RWPE1 (cell line): Measurements from ENCODE around the gene EMP1.

ENCODE experiments used
- CTCF ChIA-PET: fragments of 350-600 bp; sonication (Branson Sonifier 250); formaldehyde crosslinking; extraction: SDS; loops from one replicate; lab custom pipeline; 2021; lab: Yijun Ruan, JAX
- POLR2A ChIA-PET: fragments of 400-600 bp; formaldehyde crosslinking; extraction: SDS; loops from one replicate; lab custom pipeline; 2020; ENCODE audit warnings: antibody characterized with exemption; ENCODE audit not compliant: low non-redundant PET; lab: Yijun Ruan, JAX
- DNase-seq: peaks from one replicate; pipeline ENCODE4 v3.0.0; 2012; ENCODE audit warnings: low spot score
- H3K27ac ChIP-seq: fragments of 450-650 bp; 2 replicates; pipeline ENCODE4 v1.5.1; 2017
- TF ChIP-seq, protein P1 (sequence below): fragments of 450-650 bp; conservative IDR thresholded peaks from 2 replicates; pipeline ENCODE4 v1.5.1; 2017; ENCODE audit warnings: low read depth, mild to moderate bottlenecking

The EMP1 gene

DNA sequence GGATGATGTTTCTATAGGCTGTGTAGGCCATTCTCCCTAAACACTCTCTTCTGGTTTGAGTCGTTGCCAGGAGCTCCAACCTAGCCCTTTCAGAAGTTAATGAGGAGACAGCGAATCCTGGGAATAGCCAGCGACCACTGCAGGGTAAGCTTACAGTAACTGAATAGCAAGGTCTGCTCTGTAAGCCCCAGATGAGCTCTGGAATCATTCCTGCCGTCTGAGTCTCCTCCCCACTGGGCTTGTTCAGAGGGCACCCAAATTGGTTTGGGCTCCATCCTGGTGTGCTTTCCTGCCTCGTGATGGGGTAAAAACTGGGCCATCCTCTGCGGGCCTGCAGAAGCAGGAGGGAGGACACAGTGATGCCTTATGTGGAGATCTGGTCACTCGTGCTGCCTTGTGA is 43.3 kb upstream of the EMP1 start:
- POLR2A ChIA-PET = no interaction called here

DNA sequence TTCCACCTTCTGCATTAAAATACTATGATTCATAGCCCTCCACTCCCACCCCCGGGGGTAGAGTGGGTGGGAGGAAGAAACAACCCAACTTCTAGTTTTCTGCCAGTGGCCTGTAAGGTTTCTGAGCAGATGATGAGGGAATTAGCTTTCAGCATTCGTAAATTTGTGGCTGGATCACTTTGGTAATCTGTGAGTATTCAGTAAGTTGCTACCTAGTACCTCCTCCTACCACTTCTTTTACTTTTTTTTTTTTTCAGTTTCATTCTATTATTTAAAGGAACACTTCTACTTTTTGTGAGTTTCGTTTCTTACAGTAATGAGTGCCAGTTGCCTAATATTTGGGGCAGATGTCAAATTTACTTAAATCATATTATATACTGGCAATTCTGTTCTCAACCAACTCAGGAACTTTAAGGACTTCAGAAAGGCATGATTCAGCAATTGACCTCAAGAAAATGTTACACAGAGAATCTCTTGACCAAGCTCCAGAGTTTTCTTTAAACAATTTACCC is 42.4 kb upstream of the EMP1 start:
- ChIA-PET POLR2A (no interaction called here), CTCF (interaction anchor here (0.6 to 0.7 kb wide), 2 partner anchors 11 to 27 kb away, joined by 3 read pairs; no protein-coding TSS in a partner anchor)

More for the DNA sequence above, 43.3 kb upstream of the EMP1 start:
- H3K27ac ChIP-seq = no peak overlapping the region
- no peak for DNase-seq
- CTCF ChIA-PET = no interaction called here
- TF ChIP-seq, protein P1, sequence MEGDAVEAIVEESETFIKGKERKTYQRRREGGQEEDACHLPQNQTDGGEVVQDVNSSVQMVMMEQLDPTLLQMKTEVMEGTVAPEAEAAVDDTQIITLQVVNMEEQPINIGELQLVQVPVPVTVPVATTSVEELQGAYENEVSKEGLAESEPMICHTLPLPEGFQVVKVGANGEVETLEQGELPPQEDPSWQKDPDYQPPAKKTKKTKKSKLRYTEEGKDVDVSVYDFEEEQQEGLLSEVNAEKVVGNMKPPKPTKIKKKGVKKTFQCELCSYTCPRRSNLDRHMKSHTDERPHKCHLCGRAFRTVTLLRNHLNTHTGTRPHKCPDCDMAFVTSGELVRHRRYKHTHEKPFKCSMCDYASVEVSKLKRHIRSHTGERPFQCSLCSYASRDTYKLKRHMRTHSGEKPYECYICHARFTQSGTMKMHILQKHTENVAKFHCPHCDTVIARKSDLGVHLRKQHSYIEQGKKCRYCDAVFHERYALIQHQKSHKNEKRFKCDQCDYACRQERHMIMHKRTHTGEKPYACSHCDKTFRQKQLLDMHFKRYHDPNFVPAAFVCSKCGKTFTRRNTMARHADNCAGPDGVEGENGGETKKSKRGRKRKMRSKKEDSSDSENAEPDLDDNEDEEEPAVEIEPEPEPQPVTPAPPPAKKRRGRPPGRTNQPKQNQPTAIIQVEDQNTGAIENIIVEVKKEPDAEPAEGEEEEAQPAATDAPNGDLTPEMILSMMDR = no peak

DNA sequence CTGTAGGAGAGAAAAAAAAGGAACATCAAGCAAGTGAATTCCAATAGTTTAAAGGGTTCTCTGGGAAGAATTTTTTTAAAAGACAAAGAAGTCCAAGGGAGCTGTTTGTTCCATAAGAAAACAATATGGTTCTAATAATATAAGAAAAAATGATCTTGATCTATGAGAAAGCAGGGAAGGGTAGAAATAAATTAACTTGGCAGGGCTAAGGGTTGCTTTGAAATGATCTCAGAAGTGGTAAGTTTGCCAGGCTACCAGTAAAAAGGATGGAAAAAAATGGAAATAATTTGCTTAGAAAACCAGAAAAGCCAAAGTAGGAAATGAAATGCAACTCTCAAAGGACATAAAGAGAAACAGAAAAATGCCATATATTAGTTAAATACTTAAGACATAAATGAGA is 41.7 kb upstream of the EMP1 start:
- POLR2A ChIA-PET = interaction anchor here (0.6 kb wide), 1 partner anchor 47 kb away, joined by 3 read pairs; no protein-coding TSS in a partner anchor
- CTCF ChIA-PET = no interaction called here
- TF ChIP-seq, protein P1 = no peak
- no peak for DNase-seq
- H3K27ac ChIP-seq = no peak overlapping the region

More for the DNA sequence above, 42.4 kb upstream of the EMP1 start:
- no peak overlapping the region for H3K27ac ChIP-seq
- no peak for DNase-seq
- TF ChIP-seq, protein P1 = no peak

DNA sequence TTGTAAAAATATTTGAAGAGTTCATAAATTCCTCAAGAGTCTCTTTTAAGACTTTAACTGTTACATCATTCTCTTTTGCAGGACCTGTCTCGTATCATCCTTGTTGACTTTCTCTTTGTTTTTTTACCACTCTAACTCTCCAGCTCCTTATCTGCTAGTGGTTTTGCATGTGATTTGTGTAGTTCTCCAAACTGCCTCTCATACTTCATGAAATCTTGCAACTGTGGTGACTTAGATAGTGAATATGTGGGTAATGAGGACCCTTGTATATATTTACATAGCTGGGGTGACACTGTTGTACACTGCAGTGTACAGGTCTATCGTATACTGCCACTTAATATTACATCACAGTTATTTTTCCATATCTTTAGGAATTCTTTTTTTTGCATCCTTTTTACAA is 40.2 kb upstream of the EMP1 start:
- ChIA-PET POLR2A (no interaction called here), CTCF (interaction anchor here (0.6 kb wide), 1 partner anchor 252 kb away, joined by 3 read pairs; no protein-coding TSS in a partner anchor)
- TF ChIP-seq, protein P1 = no peak
- H3K27ac ChIP-seq = no peak overlapping the region
- DNase-seq = no peak

DNA sequence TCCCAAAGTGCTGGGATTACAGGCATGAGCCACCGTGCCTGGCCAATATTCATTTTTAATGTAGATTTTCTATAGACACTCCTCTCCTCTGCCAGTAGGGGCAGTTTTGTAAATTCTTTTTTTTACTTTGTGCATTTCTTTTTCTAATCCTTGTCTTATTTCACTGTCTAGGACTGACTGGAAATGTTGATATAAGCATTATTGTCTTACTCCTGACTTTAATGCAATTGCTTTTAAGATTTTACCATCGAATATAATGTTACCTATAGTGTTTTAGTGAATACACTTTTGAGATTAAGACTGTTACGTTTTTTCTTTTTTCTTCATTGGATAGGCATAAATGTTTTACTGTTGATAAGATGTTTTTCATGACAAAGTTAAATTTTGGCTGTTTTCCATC is 35.4 kb upstream of the EMP1 start:
- ChIA-PET CTCF (interaction anchor here (0.5 to 0.6 kb wide), 2 partner anchors 24 to 144 kb away, joined by 3 read pairs; no protein-coding TSS in a partner anchor), POLR2A (no interaction called here)
- DNase-seq = no peak
- TF ChIP-seq, protein P1 = 0 out of 2 replicates have a peak, but pooled peaks have one; percentile 13
- no peak overlapping the region for H3K27ac ChIP-seq

DNA sequence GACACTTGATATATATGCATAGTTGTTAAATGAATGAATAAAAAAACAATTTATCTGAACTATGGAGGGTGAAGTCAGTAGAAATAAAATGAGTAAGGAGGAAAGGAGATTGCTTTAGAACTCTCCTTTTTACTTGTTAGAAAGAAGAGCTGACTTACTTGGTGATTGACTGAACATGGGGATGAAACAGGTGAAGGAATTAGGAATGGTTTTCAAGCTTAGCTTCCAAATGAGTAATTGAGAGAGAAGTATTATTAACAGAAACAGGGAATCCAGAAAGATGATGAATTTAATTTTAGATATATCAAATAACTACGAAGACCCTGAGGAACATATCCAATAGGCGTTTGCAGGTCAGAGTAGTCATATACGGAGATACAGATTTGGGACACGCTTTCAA is 33.6 kb upstream of the EMP1 start:
- no peak overlapping the region for H3K27ac ChIP-seq
- no peak for DNase-seq
- ChIA-PET CTCF (no interaction called here), POLR2A (no interaction called here)
- TF ChIP-seq, protein P1 = no peak
